Body of pancreas (tissue), 4 donors: ENCODE measurements around the gene GARIN6.

Source experiments
- CTCF ChIP-seq, 7 experiments: fragments of 450-650 bp in 4 of 7; fragments of 200-600 bp in 3 of 7; sonication (generic) in 3 of 7; IDR thresholded peaks; one replicate each; pipeline ENCODE4 v1.5.1; 2016 to 2019; ENCODE audit warnings: antibody characterized with exemption in 7 of 7
- POLR2A ChIP-seq, 3 donors: fragments of 450-650 bp; IDR thresholded peaks; one replicate each; pipeline ENCODE4 v1.6.1; 2016; ENCODE audit warnings: antibody characterized with exemption in 3 of 3, mild to moderate bottlenecking in 2 of 3

DNA sequence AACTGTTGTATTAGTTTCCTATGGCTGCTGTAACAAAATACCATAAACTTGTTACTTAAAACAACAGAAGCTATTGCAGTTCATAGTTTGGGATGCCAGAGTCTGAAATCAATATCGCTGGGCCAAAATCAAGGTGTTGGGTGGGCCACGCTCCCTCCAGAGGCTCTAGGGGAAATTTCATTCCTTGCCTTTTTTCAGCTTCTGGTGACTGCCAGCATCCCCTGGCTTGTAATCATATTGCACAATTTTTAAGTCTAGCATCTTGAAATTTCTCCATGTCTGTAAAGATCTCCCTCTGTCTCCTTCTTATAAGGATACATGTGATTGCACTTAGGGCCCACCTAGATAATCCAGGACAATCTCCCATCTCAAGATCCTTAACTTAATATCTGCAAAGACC is 48.8 kb upstream of the GARIN6 start:
- TF ChIP-seq CTCF (IDR thresholded peaks at IDR 0.05) (no peak), POLR2A (IDR thresholded peaks at IDR 0.05) (no peak)
